A549 (cell line): Measurements from ENCODE around the gene XKR7. TPM values are rescaled to one million over a fixed set of nuclear protein-coding genes. Genes with fewer than 3 reads are reported as not detected.

Experiments
- ATAC-seq, 2 experiments: fragments of 200-7000 bp in 1 of 2; fragments of >200 bp in 1 of 2; cut with Nextera tagmentation in 1 of 2; cut with Tn5 transposase in 1 of 2; 3 replicates each; pipeline versions ENCODE4 v1.8.0 to v1.9.1; 2018 to 2020; ENCODE audit warnings: mild to moderate bottlenecking in 1 of 2, moderate library complexity in 1 of 2
- CTCF ChIA-PET: fragments of 300-600 bp; sonication (Branson Sonifier 250); formaldehyde crosslinking; extraction: SDS; loops from one replicate; lab custom pipeline; 2021; ENCODE audit warnings: antibody characterized with exemption, inconsistent platforms; lab: Yijun Ruan, JAX
- POLR2A ChIA-PET: fragments of 350-600 bp; formaldehyde crosslinking; extraction: SDS; loops from one replicate; lab custom pipeline; 2021; ENCODE audit warnings: antibody characterized with exemption, inconsistent platforms; lab: Yijun Ruan, JAX
- DNase-seq, 2 experiments: peaks; one replicate each; pipeline versions ENCODE4 v3.0.0 to v3.0.0-alpha.2; 2011 to 2016; ENCODE audit warnings: low read depth in 1 of 2, low spot score in 1 of 2
- FAIRE-seq: peaks from 2 replicates; lab custom pipeline; 2011; peaks lifted over from hg19 to GRCh38; lab: Jason Lieb, UNC
- H3K27ac ChIP-seq, 2 experiments: fragments of >200 bp; sonication (Bioruptor Twin); formaldehyde crosslinking; 3 replicates each; pipeline ENCODE4 v1.5.1; 2016 to 2017
- H3K4me1 ChIP-seq: fragments of >200 bp; sonication (Bioruptor Twin); formaldehyde crosslinking; 3 replicates; pipeline ENCODE4 v1.6.1; 2016
- H3K4me2 ChIP-seq: fragments of >200 bp; sonication (Bioruptor Twin); formaldehyde crosslinking; 3 replicates; pipeline ENCODE4 v1.6.1; 2016
- H3K4me3 ChIP-seq: fragments of >200 bp; sonication (Bioruptor Twin); formaldehyde crosslinking; 3 replicates; pipeline ENCODE4 v1.5.1; 2016
- H3K9me3 ChIP-seq: fragments of >200 bp; sonication (Bioruptor Twin); formaldehyde crosslinking; 3 replicates; pipeline ENCODE4 v1.6.1; 2016
- CBX2 ChIP-seq: fragments of 200-600 bp; sonication (generic); IDR thresholded peaks from 2 replicates; pipeline ENCODE4 v1.6.1; 2016; ENCODE audit warnings: low read depth, mild to moderate bottlenecking, borderline replicate concordance
- EHMT2 ChIP-seq: fragments of 200-600 bp; sonication (generic); IDR thresholded peaks from 2 replicates; pipeline ENCODE4 v1.6.1; 2016; ENCODE audit warnings: antibody characterized with exemption, low read depth, mild to moderate bottlenecking, moderate library complexity
- FOSL2 ChIP-seq, 2 experiments: fragments of 450-650 bp in 1 of 2; fragments of >200 bp in 1 of 2; sonication (Bioruptor Twin) in 1 of 2; formaldehyde crosslinking; IDR thresholded peaks; 2 replicates each; pipeline versions ENCODE4 v1.5.0 to v1.6.1; 2016 to 2020; ENCODE audit warnings: mild to moderate bottlenecking in 1 of 2, moderate library complexity in 1 of 2
- GATA3 ChIP-seq: IDR thresholded peaks from 2 replicates; pipeline ENCODE4 v1.6.1; 2012; ENCODE audit warnings: borderline replicate concordance
- HDAC2 ChIP-seq: fragments of 200-600 bp; sonication (generic); IDR thresholded peaks from 2 replicates; pipeline ENCODE4 v1.6.1; 2016
- JUNB ChIP-seq: fragments of >200 bp; sonication (Bioruptor Twin); formaldehyde crosslinking; IDR thresholded peaks from 2 replicates; pipeline ENCODE4 v1.6.1; 2016
- KDM5A ChIP-seq: fragments of 200-600 bp; sonication (generic); IDR thresholded peaks from 2 replicates; pipeline ENCODE4 v1.6.1; 2016; ENCODE audit warnings: antibody characterized with exemption, mild to moderate bottlenecking
- MAZ ChIP-seq: fragments of 150-350 bp; IDR thresholded peaks from 2 replicates; pipeline ENCODE4 v1.6.1; 2014; ENCODE audit warnings: antibody characterized with exemption, low read depth, low read length, borderline replicate concordance
- NFE2L2 ChIP-seq: fragments of 150-350 bp; conservative IDR thresholded peaks from 2 replicates; pipeline ENCODE4 v1.6.1; 2014; ENCODE audit warnings: low read length
- RFX5 ChIP-seq: fragments of 450-650 bp; IDR thresholded peaks from 2 replicates; pipeline ENCODE4 v1.7.1; 2014; ENCODE audit warnings: antibody characterized with exemption, mild to moderate bottlenecking, moderate library complexity
- TP53 ChIP-seq: fragments of 250-450 bp; sonication (Bioruptor Pico); IDR thresholded peaks from 2 replicates; pipeline ENCODE4 v1.5.0; 2021; ENCODE audit warnings: mild to moderate bottlenecking, moderate library complexity
- ZFP36 ChIP-seq: fragments of 450-650 bp; IDR thresholded peaks from 2 replicates; pipeline ENCODE4 v1.6.1; 2014; ENCODE audit warnings: borderline replicate concordance; ENCODE audit not compliant: partially characterized antibody
- WGBS: methylation state at CpG from one replicate; pipeline ENCODE4 v1.1.6; 2017; ENCODE audit errors: missing lambda C conversion rate; 5-methylcytosine and 5-hydroxymethylcytosine counted together
- polyA plus RNA-seq, 4 experiments: library from polyadenylated mRNA; depleted of rRNA in 3 of 4; stranded (reverse); fragments of >200 nt; fragmentation: RNase III in 1 of 4; extraction: RNeasy Plus Mini Kit Qiagen cat#74134 plus additional on column Dnase treatment in 1 of 4; gene quantifications; 2 replicates in 3 of 4; 3 replicates in 1 of 4; pipeline ENCODE4 v1.2.3, GENCODE V29; 2011 to 2017
- TF ChIP-seq, protein P1 (sequence below): fragments of 200-600 bp; sonication (generic); IDR thresholded peaks from 2 replicates; pipeline ENCODE4 v1.6.1; 2016; ENCODE audit warnings: antibody characterized with exemption, mild to moderate bottlenecking, moderate library complexity
- TF ChIP-seq, protein P2 (sequence below): fragments of 250-450 bp; sonication (Bioruptor Pico); IDR thresholded peaks from 2 replicates; pipeline ENCODE4 v1.5.0; 2020; ENCODE audit warnings: low read depth, mild to moderate bottlenecking, moderate library complexity
- TF ChIP-seq, protein P3 (sequence below): fragments of 150-350 bp; IDR thresholded peaks from 2 replicates; pipeline ENCODE4 v1.6.1; 2014; ENCODE audit warnings: low read depth, mild to moderate bottlenecking, low read length
- TF ChIP-seq, protein P4 (sequence below): fragments of >200 bp; sonication (Bioruptor Twin); formaldehyde crosslinking; IDR thresholded peaks from 3 replicates; pipeline ENCODE4 v1.5.1; 2016
- TF ChIP-seq, protein P5 (sequence below): fragments of >200 bp; sonication (Bioruptor Twin); formaldehyde crosslinking; IDR thresholded peaks from 3 replicates; pipeline ENCODE4 v1.6.1; 2016

Gene XKR7
- polyA plus RNA-seq, 2 of the 4 experiments (the other 2 are of a cell fraction): 0.01 TPM; not detected in 1

DNA sequence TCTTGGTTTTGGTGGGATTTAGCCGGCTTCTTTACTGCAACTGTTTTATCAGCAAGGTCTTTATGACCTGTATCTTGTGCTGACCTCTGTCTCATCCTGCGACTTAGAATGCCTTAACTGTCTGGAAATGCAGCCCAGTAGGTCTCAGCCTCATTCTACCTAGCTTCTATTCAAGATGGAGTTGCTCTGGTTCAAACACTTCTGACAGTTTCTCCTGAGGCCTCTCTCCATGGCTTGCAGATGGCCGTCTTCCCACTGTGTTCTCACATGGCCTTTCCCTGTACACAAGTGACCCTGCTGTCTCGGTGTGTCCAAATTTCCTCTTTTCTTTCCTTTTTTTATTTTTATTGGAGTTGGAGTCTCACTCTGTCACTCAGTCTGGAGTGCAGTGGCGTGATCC is 38.1 kb downstream of the XKR7 start (continued):
- TF ChIP-seq, protein P1, sequence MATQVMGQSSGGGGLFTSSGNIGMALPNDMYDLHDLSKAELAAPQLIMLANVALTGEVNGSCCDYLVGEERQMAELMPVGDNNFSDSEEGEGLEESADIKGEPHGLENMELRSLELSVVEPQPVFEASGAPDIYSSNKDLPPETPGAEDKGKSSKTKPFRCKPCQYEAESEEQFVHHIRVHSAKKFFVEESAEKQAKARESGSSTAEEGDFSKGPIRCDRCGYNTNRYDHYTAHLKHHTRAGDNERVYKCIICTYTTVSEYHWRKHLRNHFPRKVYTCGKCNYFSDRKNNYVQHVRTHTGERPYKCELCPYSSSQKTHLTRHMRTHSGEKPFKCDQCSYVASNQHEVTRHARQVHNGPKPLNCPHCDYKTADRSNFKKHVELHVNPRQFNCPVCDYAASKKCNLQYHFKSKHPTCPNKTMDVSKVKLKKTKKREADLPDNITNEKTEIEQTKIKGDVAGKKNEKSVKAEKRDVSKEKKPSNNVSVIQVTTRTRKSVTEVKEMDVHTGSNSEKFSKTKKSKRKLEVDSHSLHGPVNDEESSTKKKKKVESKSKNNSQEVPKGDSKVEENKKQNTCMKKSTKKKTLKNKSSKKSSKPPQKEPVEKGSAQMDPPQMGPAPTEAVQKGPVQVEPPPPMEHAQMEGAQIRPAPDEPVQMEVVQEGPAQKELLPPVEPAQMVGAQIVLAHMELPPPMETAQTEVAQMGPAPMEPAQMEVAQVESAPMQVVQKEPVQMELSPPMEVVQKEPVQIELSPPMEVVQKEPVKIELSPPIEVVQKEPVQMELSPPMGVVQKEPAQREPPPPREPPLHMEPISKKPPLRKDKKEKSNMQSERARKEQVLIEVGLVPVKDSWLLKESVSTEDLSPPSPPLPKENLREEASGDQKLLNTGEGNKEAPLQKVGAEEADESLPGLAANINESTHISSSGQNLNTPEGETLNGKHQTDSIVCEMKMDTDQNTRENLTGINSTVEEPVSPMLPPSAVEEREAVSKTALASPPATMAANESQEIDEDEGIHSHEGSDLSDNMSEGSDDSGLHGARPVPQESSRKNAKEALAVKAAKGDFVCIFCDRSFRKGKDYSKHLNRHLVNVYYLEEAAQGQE: no peak
- TF ChIP-seq, protein P2, sequence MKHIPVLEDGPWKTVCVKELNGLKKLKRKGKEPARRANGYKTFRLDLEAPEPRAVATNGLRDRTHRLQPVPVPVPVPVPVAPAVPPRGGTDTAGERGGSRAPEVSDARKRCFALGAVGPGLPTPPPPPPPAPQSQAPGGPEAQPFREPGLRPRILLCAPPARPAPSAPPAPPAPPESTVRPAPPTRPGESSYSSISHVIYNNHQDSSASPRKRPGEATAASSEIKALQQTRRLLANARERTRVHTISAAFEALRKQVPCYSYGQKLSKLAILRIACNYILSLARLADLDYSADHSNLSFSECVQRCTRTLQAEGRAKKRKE: no peak
- TF ChIP-seq MAZ: no peak

DNA sequence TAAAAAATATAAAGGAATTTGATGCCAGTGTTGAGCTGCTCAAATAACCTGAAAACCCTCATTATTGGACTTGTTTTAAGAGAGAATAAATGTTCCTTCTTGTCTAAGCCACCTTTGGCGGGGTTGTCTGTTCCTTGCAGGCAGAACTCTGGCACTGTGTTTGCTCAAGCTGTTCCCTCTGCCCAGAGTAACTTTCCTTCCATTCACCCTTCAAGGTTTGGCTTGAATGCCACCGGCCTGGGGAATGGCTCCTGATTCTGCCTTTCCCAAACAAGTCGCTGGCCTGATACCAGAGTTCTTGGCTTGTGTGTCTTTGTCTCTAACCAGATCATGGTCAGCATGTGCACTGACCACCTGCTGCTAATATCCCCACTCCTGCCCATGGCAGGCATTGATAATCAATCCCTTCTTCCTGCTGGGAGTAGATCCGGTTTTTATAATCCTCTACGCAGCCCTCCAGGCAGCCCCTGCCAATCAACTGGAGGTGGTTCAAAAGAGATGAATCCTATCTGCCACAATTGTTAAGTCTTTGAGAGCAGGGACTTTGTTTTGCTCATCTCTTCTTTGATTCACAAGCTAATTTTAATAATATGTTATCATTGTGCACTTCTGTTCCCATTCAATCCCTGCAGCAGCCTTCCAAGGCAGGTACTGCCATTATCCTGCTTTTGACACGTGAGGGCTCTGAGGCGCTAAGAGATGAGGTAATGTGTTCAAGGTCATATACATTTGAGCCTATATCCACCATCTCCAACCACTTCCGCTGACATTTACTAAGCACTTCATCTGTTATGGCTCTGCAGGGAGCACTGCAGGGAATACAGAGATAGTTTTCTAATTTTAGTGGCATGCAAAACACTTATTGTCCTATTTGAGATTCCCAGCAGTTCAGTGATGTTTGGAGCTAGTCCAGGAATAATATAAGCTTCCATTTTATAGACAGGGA is 39.2 kb downstream of the XKR7 start:
- DNase-seq: no peak
- ChIA-PET CTCF (interaction anchor here (0.9 to 3.3 kb wide), 4 partner anchors 10 to 154 kb away, joined by 3 to 18 read pairs (median 8); partner anchors contain the start of gene PDRG1), POLR2A (no interaction called here)
- TF ChIP-seq NFE2L2: no peak
- no peak for TF ChIP-seq TP53 (CRISPR knock-in tag)
- TF ChIP-seq GATA3: no peak
- no peak for TF ChIP-seq JUNB
- H3K27ac ChIP-seq: no peak overlapping the region
- 48% methylated on average over 8 of the region's 8 CpGs for WGBS
- FAIRE-seq: no peak
- H3K4me2 ChIP-seq: no peak overlapping the region
- ATAC-seq: no peak
- no peaks in the 10 kb centered on the region for H3K4me1 ChIP-seq
- no peak overlapping the region for H3K4me3 ChIP-seq
- H3K9me3 ChIP-seq: no peaks in the 10 kb centered on the region

DNA sequence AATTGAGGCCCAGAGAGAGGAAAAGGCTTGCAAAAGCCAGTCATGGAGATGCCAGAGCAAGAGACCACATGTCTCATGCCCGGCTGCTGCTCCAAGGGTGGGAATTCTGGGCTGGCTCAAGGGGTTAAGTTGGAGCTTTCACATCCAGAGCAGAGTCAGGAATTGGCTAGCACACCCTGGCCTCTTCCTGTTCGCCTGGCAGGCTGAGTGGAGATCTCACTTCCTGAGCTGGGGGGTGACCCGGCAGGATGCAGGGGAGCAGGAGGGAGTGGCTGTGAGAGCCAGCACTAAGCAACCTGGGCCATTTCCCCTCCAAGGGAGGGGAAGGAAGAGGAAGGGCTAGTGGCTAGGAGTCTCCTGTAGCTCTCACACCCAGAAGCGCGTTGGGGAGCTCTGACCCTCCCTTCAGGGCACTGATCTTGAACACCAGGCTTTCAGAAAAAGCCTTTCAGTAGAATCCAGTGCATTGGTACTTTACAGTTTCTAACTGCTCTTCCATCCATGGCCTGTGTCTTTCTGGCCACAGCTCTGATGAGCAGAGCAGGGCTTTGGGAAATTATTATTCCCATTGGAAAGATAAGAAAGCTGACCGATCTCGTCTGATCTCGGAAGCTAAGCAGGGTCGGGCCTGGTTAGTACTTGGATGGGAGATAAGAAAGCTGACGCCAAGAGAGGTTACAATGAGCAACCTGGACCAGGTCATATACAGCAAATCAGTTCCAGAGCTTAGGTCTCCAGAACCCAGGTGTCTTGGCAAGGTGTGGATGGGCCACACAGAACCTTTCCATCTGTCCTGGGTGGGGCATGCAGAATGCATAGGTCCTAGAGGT is 40.1 kb downstream of the XKR7 start:
- Histone ChIP-seq H3K9me3 (no peaks in the 10 kb centered on the region), H3K4me1 (no peaks in the 10 kb centered on the region), H3K4me3 (no peak overlapping the region), H3K4me2 (no peak overlapping the region), H3K27ac (no peak overlapping the region)
- ChIA-PET POLR2A (no interaction called here), CTCF (interaction anchor here (0.8 to 3.3 kb wide), 5 partner anchors 9 to 155 kb away, joined by 3 to 18 read pairs (median 4); partner anchors contain the start of gene PDRG1)
- DNase-seq (no peak), FAIRE-seq (no peak), ATAC-seq (no peak)
- WGBS: 63% methylated on average over 8 of the region's 10 CpGs
- TF ChIP-seq CBX2 (no peak), FOSL2 (IDR thresholded peaks at IDR 0.05) (no peak), FOSL2 (CRISPR knock-in tag; IDR thresholded peaks at IDR 0.05) (no peak), HDAC2 (no peak), RFX5 (no peak), ZFP36 (no peak), KDM5A (no peak), EHMT2 (no peak)
- TF ChIP-seq, protein P3, sequence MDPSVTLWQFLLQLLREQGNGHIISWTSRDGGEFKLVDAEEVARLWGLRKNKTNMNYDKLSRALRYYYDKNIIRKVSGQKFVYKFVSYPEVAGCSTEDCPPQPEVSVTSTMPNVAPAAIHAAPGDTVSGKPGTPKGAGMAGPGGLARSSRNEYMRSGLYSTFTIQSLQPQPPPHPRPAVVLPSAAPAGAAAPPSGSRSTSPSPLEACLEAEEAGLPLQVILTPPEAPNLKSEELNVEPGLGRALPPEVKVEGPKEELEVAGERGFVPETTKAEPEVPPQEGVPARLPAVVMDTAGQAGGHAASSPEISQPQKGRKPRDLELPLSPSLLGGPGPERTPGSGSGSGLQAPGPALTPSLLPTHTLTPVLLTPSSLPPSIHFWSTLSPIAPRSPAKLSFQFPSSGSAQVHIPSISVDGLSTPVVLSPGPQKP: no peak
- TF ChIP-seq, protein P4, sequence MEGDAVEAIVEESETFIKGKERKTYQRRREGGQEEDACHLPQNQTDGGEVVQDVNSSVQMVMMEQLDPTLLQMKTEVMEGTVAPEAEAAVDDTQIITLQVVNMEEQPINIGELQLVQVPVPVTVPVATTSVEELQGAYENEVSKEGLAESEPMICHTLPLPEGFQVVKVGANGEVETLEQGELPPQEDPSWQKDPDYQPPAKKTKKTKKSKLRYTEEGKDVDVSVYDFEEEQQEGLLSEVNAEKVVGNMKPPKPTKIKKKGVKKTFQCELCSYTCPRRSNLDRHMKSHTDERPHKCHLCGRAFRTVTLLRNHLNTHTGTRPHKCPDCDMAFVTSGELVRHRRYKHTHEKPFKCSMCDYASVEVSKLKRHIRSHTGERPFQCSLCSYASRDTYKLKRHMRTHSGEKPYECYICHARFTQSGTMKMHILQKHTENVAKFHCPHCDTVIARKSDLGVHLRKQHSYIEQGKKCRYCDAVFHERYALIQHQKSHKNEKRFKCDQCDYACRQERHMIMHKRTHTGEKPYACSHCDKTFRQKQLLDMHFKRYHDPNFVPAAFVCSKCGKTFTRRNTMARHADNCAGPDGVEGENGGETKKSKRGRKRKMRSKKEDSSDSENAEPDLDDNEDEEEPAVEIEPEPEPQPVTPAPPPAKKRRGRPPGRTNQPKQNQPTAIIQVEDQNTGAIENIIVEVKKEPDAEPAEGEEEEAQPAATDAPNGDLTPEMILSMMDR: no peak
- TF ChIP-seq, protein P1: no peak
- TF ChIP-seq, protein P5, sequence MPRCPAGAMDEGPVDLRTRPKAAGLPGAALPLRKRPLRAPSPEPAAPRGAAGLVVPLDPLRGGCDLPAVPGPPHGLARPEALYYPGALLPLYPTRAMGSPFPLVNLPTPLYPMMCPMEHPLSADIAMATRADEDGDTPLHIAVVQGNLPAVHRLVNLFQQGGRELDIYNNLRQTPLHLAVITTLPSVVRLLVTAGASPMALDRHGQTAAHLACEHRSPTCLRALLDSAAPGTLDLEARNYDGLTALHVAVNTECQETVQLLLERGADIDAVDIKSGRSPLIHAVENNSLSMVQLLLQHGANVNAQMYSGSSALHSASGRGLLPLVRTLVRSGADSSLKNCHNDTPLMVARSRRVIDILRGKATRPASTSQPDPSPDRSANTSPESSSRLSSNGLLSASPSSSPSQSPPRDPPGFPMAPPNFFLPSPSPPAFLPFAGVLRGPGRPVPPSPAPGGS: no peak
